ENCODE measurements around the gene AKAP8.

DNA sequence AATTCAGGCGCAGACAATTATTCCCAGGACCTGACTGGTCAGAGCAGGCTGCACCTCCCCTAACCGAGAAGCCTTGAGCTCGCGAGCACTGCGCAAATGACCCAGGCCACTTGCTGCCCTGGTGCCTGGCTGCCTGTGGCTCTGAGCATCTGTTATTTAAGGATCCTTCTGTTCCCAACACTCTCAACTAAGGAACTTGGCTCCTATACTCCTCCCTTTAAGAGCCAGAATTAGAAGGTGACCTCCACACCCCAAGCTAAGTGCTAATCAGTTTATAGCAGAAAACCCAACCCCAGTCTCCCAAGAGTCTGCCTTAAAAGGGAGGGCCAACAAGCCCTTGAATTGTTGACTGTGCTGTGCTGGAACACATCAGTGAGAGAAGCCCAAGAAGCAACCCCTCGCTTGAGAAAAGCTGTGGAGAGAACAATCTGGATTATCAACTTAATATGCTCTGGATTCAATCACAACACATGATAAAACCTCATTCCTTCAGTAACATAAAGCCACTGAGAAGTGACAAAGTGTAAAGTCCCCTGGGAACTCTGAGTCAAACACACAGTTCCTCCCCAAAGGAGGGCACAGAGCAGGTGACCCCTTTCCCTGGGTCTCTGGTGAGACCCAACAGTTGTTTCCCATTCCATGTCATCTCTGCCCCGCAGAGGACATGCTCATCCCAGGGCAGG is 24.7 kb upstream of the AKAP8 start:
- TF ChIP-seq, protein P1, sequence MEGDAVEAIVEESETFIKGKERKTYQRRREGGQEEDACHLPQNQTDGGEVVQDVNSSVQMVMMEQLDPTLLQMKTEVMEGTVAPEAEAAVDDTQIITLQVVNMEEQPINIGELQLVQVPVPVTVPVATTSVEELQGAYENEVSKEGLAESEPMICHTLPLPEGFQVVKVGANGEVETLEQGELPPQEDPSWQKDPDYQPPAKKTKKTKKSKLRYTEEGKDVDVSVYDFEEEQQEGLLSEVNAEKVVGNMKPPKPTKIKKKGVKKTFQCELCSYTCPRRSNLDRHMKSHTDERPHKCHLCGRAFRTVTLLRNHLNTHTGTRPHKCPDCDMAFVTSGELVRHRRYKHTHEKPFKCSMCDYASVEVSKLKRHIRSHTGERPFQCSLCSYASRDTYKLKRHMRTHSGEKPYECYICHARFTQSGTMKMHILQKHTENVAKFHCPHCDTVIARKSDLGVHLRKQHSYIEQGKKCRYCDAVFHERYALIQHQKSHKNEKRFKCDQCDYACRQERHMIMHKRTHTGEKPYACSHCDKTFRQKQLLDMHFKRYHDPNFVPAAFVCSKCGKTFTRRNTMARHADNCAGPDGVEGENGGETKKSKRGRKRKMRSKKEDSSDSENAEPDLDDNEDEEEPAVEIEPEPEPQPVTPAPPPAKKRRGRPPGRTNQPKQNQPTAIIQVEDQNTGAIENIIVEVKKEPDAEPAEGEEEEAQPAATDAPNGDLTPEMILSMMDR (IDR thresholded peaks at IDR 0.05), result no peak
- no peak for TF ChIP-seq POLR2A (IDR thresholded peaks at IDR 0.05)
